HUES64 (cell line): ENCODE data around the gene CTIF.

Experiments used
- H3K27ac ChIP-seq: 2 replicates; pipeline ENCODE4 v1.7.0; 2013; ENCODE audit warnings: low read depth, low read length, inconsistent platforms
- H3K27me3 ChIP-seq: 2 replicates; pipeline ENCODE4 v1.6.1; 2013; ENCODE audit warnings: mild to moderate bottlenecking, low read length; ENCODE audit not compliant: insufficient read depth
- H3K36me3 ChIP-seq: 2 replicates; pipeline ENCODE4 v1.6.1; 2013; ENCODE audit warnings: mild to moderate bottlenecking, low read length; ENCODE audit not compliant: insufficient read depth
- H3K4me1 ChIP-seq: 2 replicates; pipeline ENCODE4 v1.6.1; 2013; ENCODE audit warnings: mild to moderate bottlenecking, low read length, moderate library complexity; ENCODE audit not compliant: insufficient read depth
- H3K4me3 ChIP-seq: 2 replicates; pipeline ENCODE4 v1.5.1; 2013; ENCODE audit warnings: mild to moderate bottlenecking, low read length, moderate library complexity
- H3K9ac ChIP-seq: 2 replicates; pipeline ENCODE4 v1.6.1; 2013; ENCODE audit warnings: mild to moderate bottlenecking, low read depth, low read length
- H3K9me3 ChIP-seq: 2 replicates; pipeline ENCODE4 v1.6.1; 2013; ENCODE audit warnings: low read depth, low read length; ENCODE audit not compliant: insufficient read depth
- WGBS: fragments of 150-250, 120-280 bp; methylation state at CpG from one replicate; pipeline ENCODE4 v1.1.7; 2013; ENCODE audit warnings: missing lambda C conversion rate; 5-methylcytosine and 5-hydroxymethylcytosine counted together

The CTIF gene

GRCh38 chr18:48566589-48566988 is 27.8 kb downstream of the CTIF start:
- H3K27ac ChIP-seq, result no peak overlapping the region
- H3K36me3 ChIP-seq, result no peaks in the 10 kb centered on the region
- 91% methylated on average over 1 of the region's 1 CpG for WGBS
- H3K9ac ChIP-seq, result no peak overlapping the region
- no peaks in the 10 kb centered on the region for H3K9me3 ChIP-seq
- H3K27me3 ChIP-seq, result no peaks in the 10 kb centered on the region
- H3K4me1 ChIP-seq, result no peaks in the 10 kb centered on the region; the same call in 1 of the 2 replicates
- no peak overlapping the region for H3K4me3 ChIP-seq

GRCh38 chr18:48567388-48567787 is 28.6 kb downstream of the CTIF start:
- H3K9ac ChIP-seq, result no peak overlapping the region
- 84% methylated on average over 3 of the region's 3 CpGs for WGBS
- no peaks in the 10 kb centered on the region for H3K27me3 ChIP-seq
- H3K9me3 ChIP-seq, result no peaks in the 10 kb centered on the region
- no peak overlapping the region for H3K4me3 ChIP-seq
- no peaks in the 10 kb centered on the region for H3K36me3 ChIP-seq
- no peaks in the 10 kb centered on the region; the same call in 1 of the 2 replicates for H3K4me1 ChIP-seq
- H3K27ac ChIP-seq, result no peak overlapping the region

DNA sequence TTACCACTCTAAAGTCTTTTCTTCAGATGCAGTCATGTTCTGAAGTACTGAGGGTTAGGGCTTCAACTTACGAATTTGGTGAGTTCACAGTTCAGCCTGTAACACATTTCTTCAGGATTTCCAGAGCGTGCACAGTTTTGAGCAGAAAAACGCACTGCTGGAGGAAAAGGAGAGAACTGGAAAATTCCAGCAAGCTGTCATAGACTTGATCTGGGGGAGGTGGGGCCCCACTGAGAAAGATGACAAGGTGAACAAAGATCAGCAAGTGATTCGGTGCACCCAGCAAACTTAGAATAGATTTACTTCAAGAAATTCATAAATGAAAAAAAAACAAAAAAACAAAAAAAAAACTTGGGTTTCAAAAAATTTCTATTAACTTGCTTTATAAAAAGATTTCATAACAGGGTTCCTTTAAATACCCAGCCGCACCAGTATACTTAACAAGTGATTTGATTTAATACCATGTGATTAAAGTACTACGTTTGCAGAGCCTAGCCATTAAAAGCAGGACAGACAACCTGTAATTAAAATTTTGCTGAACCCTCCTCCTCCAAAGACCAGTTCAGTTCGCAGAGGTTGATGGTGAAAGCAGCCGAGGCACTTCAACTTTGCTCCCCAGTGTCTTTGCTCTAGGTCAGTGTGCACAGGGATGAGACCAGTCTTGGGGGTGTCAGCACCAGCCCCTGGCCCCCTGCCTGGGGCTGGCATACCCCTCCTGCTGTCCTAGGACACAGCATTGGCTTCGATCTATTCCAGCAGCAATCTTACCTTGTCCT is 30.5 kb downstream of the CTIF start:
- 89% methylated on average over 9 of the region's 9 CpGs for WGBS

DNA sequence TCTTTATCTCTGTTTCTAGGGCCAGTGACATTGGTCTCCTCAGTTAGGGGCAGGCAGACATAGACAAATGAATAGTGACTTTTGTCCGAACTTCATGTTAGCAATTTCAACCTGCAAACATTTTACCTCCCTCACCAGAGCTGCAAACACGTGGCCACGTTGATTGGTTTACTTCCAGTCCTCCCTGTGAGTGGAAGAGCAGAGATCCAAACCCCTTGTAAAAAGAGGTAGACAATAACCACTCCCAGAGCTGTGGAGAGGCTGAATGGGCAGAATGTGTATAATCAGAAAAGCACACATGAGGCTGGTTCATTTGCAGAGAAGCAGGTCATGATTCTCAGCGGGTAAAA is 31.1 kb downstream of the CTIF start:
- no peaks in the 10 kb centered on the region for H3K27me3 ChIP-seq
- H3K9me3 ChIP-seq, result no peaks in the 10 kb centered on the region
- no peak overlapping the region for H3K4me3 ChIP-seq
- H3K27ac ChIP-seq, result no peak overlapping the region
- no peaks in the 10 kb centered on the region for H3K36me3 ChIP-seq
- WGBS, result 91% methylated on average over 4 of the region's 4 CpGs
- H3K4me1 ChIP-seq, result no peaks in the 10 kb centered on the region
- no peak overlapping the region for H3K9ac ChIP-seq

More for the DNA sequence above, 30.5 kb downstream of the CTIF start:
- no peak overlapping the region for H3K4me3 ChIP-seq
- H3K4me1 ChIP-seq, result no peaks in the 10 kb centered on the region
- no peaks in the 10 kb centered on the region for H3K9me3 ChIP-seq
- no peaks in the 10 kb centered on the region for H3K27me3 ChIP-seq
- H3K27ac ChIP-seq, result no peak overlapping the region
- H3K9ac ChIP-seq, result no peak overlapping the region
- no peaks in the 10 kb centered on the region for H3K36me3 ChIP-seq

DNA sequence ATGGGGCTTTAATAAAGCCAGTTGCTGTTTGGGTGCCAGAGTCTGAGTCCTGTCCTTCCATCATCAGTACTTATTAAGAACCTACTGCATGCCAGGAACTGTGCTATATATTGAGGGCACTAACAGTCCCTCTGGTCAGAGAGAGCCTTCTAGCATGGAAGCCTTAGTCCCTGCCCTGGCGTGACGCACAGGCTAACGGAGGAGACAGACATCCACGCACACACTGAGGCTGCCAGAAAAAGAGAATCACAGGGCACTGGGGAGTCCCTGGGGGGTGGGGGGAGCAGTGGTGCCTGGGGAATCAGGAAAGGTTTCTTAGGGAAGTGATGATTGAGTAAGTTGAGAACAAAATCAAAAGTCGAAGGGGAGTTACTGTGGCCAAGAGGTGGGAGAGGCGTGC is 31.5 kb downstream of the CTIF start:
- Histone ChIP-seq H3K9ac (no peak overlapping the region), H3K27ac (no peak overlapping the region), H3K9me3 (no peaks in the 10 kb centered on the region), H3K36me3 (no peaks in the 10 kb centered on the region), H3K27me3 (no peaks in the 10 kb centered on the region), H3K4me1 (0 out of 2 replicates have a peak, but pooled peaks cover 1% of the 10 kb centered on the region), H3K4me3 (no peak overlapping the region)
- 94% methylated on average over 6 of the region's 6 CpGs for WGBS

- H3K36me3 ChIP-seq, result no peaks in the 10 kb centered on the region
- WGBS, result 97% methylated on average over 3 of the region's 3 CpGs
- no peaks in the 10 kb centered on the region for H3K9me3 ChIP-seq
- peaks cover 10% of the 10 kb centered on the region; the same call in 1 of the 2 replicates for H3K4me1 ChIP-seq
- no peak overlapping the region for H3K27ac ChIP-seq
- H3K4me3 ChIP-seq, result no peak overlapping the region
- H3K27me3 ChIP-seq, result no peaks in the 10 kb centered on the region
- H3K9ac ChIP-seq, result no peak overlapping the region
Observed at GRCh38 chr18:48571639-48572384, 33.0 kb downstream of the CTIF start.

DNA sequence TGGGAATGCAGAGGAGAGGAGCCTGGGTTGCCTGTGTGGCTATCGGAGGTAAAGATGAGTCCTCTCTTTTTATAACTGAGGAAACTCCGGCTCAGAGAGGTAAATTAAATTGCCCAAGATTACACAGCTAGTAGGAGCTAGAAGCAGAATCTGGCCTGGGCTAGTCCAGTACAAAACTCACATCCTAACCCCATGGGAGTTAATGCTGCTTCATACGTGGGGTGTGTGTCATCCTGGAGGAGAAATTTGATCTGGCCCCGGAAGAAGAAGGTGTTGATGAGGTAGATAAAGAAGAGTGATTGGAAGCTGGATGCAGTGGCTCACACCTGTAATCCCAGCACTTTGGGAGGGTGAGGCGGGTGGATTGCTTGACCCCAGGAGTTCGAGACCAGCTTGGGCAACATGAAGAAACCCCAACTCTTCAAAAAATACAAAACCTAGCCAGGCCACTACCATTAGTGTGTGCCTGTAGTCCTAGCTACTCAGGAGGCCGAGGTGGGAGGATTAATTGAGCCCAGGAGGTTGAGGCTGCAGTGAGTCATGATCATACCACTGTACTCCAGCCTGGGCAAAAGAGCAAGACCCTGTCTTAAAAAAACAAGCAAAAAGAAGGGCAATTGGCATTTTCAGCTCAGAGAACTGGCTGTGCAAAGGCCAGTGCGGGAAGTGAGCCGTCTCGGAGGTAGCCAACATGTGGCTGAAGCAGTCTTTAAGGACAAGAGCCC is 33.7 kb downstream of the CTIF start:
- no peak overlapping the region for H3K9ac ChIP-seq
- H3K4me3 ChIP-seq, result no peak overlapping the region
- no peaks in the 10 kb centered on the region for H3K27me3 ChIP-seq
- no peaks in the 10 kb centered on the region for H3K9me3 ChIP-seq
- H3K27ac ChIP-seq, result no peak overlapping the region
- no peaks in the 10 kb centered on the region for H3K36me3 ChIP-seq
- H3K4me1 ChIP-seq, result peaks cover 10% of the 10 kb centered on the region; the same call in 1 of the 2 replicates
- WGBS, result 82% methylated on average over 10 of the region's 10 CpGs

DNA sequence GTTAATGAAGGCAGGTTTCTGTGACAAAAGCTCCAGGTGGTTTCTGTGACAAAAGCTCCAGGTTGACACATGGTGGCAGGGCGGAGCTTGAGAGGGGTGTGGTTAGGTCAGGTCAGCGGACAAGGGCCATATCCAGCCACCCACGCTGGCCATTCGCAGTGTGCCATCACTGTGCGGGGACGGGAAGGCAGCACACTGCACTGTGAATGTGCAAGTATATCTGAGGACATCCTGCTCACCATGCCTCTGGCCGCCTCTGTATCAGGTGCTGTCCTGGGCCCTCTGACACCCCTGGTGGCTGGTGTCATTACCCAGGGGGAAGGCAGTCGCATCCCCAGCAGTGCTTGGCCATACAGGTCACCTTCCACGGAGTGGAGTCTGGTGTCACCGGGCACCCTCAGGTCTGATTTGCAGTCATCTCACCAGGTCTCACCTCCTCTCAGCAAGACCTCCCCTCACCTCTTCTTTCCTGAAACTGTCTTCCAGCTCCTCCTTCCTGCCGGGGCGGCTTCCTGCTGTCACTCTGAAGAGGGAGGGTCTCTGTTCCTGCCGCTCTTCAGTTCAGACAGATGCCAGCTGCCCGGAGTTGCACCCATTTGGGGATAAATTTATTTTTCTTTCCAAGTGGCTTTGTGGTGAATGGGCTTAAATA is 34.9 kb downstream of the CTIF start:
- Histone ChIP-seq H3K27me3 (no peaks in the 10 kb centered on the region), H3K4me3 (no peak overlapping the region), H3K9ac (no peak overlapping the region), H3K36me3 (no peaks in the 10 kb centered on the region), H3K4me1 (peaks cover 10% of the 10 kb centered on the region; the same call in 1 of the 2 replicates), H3K9me3 (0 out of 2 replicates have a peak, but pooled peaks cover 5% of the 10 kb centered on the region), H3K27ac (no peak overlapping the region)
- WGBS, result 78% methylated on average over 14 of the region's 14 CpGs

- Histone ChIP-seq H3K9me3 (0 out of 2 replicates have a peak, but pooled peaks cover 5% of the 10 kb centered on the region), H3K27ac (no peak overlapping the region), H3K9ac (no peak overlapping the region), H3K4me3 (no peak overlapping the region), H3K4me1 (peaks cover 10% of the 10 kb centered on the region; the same call in 1 of the 2 replicates), H3K36me3 (no peaks in the 10 kb centered on the region), H3K27me3 (no peaks in the 10 kb centered on the region)
- 80% methylated on average over 11 of the region's 11 CpGs for WGBS
Observed at GRCh38 chr18:48574667-48575300, 36.0 kb downstream of the CTIF start.

DNA sequence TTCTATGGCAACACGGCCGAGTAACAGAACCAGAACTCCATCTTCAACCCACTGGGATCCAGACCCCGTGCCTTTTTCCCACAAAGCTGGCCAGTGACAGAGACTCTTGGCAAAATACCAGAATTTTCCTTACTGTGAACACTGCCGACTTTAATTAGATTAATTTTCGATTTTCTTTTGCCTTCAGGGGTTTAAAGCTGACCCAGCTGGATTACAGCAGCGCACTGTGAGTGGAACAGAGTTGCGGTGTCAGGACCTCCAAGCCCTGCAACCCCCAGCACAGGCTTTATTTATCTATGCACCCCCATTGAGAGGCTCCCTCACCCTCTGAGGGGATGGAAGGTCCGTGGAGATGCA is 36.4 kb downstream of the CTIF start:
- H3K4me1 ChIP-seq, result peaks cover 15% of the 10 kb centered on the region; the same call in 1 of the 2 replicates
- no peaks in the 10 kb centered on the region for H3K36me3 ChIP-seq
- H3K27ac ChIP-seq, result no peak overlapping the region
- H3K9me3 ChIP-seq, result 0 out of 2 replicates have a peak, but pooled peaks cover 5% of the 10 kb centered on the region
- 86% methylated on average over 8 of the region's 8 CpGs for WGBS
- no peak overlapping the region for H3K9ac ChIP-seq
- no peaks in the 10 kb centered on the region for H3K27me3 ChIP-seq
- H3K4me3 ChIP-seq, result no peak overlapping the region
